HUDEP-2 (cell line): ENCODE results near the gene LEPROT.
"Not testable (repeated sequence)": the region's sequence is repeated elsewhere in the genome, so short reads cannot be mapped to it uniquely, and the experiment has no call there.

Source experiments
- DNase-seq, 76 experiments: peaks; one replicate each; lab custom pipeline; 2025; ENCODE audit not compliant: unreplicated experiment in 76 of 76; lab: John Stamatoyannopoulos, UW

LEPROT gene, protein sequence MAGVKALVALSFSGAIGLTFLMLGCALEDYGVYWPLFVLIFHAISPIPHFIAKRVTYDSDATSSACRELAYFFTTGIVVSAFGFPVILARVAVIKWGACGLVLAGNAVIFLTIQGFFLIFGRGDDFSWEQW

DNA sequence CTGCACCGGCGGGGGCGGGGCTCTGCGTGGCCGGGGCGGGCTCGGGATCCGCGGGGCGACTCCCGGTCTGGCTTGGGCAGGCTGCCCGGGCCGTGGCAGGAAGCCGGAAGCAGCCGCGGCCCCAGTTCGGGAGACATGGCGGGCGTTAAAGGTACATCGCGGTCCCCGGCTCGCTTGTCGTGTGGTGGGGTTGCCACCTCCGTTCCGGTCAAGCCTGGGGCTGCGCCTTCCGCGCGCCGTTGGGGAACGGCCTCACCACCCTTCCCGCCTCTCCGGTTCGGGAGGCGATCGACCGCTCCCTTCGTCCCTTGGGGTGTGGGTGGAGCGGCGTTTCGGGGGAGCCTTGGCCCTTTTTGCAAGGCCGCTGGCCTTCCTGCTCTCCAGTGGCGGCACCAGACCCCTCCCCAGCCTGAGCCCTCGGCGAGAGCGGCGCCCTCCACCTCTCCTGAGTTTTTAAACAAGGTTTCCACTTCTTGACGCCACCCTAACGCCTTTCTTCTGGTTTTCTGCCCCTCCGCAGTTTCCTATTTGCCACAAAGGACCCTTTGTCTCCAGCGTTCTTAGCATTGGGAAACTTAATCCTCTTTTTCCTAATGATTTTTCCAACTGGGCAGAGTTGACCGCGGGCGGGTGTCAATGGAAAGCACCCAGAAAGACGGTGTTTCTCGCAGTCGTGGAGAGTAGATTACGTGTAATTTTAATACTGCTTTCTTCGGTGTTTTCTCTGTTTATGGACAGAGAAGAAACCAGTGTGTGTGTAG lies at the start of gene LEPROT, which contains the start of gene LEPR:
TSS of gene LEPROT (plus strand) at position 79 of the 761 bp plus-strand sequence. CDS start at position 136, 57 bp downstream.
TSS of gene LEPR (plus strand) at position 79 of the 761 bp plus-strand sequence. CDS start 144,898 bp downstream, outside the sequence.
- peak in 15 of 76 experiments; percentile 19 to 98 (median 78) for DNase-seq

DNA sequence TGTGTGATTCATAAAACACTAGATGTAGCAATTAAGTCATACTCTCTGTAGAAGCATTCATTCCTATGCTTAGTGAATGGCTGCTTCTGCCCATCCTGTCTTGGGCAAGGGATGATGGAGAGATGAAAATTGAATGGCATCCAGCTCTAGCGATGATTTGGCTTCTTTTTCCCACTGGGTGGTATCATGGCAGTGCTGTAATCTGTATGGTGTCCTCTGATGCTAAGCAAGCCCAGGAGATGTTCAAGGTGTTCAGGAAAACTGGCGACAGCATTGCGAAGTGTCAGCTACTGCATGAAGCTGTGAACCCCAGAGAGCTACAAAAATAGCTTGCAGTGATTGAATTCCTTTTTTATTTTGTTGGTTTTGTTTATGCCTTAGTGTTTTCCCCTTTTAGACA lies 48.9 kb upstream of the LEPROT start:
- DNase-seq, result no peak

DNA sequence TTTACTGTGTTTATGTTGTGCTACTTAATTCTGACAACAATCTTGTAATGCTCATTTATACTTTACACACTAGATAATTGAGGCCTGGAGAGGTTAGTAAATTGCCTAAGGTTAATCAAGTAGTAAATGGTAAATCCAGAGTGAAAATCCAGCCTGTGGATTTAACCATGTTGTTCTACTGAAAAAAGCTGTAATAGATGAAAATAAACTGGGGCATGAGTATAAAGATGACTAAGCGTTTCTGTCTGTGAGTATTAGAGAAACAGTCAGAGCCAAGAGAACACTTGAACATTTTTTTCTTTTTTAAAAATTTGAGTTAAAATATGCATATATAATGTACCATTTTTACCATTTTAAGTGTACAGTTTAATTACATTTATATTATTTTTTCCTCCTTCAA lies 47.9 kb upstream of the LEPROT start:
- peak in 1 of 76 experiments; percentile 9 for DNase-seq

DNA sequence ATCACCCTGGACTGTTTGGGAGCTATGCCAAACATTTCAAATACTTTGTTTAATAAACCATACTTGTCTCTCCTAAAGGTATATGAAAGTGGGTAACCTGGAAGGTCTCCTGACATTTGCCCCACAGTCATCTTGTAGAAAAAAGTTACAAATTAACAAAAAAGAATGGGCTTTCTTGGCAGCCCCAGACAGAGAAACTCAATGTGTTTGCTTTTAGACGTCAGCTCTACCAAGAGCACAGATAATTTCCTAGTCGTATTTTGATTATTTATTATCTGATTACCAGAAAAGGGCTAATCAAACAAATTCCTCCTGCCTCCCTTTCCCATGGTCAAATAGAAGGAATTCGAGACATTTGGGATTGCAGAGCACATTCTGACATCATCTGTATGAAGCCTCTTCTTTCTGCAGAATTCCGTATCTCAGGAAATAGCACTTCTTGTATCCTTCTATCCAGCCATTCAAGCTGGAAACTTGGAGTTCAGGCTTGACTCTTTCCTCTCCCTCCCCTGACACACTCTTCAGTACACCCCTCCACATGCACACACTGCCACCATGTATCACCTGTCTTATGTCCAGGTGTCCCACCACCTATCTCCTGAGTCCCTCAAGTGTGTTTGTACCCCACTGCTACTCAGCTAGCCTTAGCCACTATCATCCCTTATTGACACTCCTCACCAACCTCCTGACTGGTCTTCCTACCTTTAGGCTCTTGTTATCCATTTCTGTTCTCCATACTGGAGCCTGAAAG lies 42.8 kb upstream of the LEPROT start:
- DNase-seq, result peak in 3 of 76 experiments; percentile 4 to 17 (median 11)

DNA sequence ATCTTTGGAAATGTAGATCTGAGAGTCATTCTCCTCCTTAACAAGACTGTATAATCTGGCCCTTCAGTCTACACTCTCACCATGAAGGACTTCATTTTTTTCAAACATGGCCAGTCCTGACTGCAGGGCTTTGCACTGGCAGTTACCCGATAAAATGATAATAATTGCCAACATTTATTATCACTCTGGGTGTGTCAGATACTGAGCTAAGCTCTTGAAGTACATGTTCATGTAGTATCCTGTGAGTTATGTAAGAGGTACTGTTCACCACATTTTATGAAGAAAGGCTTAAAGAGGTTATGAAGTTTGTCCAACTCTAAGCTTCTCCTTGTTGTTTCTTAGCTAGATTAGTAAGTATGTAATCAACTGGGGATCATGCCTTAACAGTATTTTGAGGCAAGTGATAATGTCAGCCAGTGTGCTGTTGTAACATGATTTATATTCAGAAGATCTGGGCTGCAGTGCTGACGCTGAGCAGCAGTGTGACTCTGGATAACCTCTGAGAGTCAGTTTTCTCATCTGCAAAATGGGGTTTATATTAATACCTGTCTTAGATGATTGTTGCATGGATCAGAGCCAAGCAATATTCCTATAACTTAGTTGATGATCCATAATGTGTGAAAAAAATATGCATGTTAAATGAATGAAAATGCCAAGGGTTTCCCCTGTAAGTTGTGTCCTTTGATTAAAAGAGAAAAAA lies 42.1 kb upstream of the LEPROT start:
- DNase-seq, result peak in 36 of 76 experiments; percentile 3 to 78 (median 34)

DNA sequence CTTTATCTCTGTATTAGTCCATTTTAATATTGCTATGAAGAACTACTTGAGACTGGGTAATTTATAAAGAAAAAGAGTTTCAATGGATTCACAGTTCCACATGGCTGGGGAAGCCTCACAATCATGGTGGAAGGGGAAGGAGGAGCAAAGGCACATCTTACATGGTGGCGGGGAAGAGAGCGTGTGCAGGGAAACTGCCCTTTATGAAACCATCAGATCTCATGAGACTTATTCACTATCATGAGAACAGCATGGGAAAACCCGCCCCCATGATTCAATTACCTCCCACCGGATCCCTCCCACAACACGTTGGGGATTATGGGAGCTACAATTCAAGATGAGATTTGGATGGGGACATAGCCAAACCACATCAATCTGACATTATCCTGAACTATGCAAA lies 36.0 kb upstream of the LEPROT start:
- not testable (repeated sequence) for DNase-seq

DNA sequence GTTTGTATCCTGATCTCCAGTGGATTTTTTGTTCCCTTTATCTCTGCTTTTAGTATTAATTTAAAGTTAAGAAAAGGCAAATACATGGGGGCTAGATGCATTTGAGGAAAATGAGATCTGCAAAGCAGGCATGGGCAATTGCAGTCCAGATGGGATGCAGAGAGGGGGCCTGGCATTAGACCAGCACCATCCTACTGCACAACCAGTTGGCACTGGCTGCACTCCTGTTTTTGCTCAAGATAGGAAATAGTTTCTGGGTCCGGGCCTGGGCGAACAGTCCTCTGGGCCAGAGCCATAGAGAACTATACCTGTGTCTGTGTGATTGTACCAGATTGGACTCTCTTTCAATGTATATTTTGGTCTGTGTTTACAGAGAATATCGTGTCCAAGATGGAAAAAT lies 34.0 kb upstream of the LEPROT start:
- DNase-seq, result no peak

DNA sequence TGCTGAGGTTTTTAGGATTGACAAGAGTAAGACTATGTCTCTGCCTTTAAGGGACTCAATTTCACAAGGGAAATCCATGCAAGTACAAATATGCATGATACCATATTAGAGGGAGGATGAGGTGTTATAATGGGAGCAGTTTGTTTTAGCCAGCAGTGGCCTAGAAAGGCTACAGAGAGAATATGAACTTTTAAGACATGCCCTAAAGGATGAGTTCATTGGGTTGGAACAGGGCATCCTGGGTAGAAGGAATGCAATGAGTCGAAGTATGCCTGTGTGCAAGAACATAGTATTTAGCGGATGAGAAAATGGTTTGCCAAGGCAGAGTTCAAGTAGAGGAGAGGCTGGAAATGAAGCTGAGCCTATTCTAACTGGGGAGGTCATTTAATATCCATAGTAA lies 32.6 kb upstream of the LEPROT start:
- DNase-seq, result no peak

DNA sequence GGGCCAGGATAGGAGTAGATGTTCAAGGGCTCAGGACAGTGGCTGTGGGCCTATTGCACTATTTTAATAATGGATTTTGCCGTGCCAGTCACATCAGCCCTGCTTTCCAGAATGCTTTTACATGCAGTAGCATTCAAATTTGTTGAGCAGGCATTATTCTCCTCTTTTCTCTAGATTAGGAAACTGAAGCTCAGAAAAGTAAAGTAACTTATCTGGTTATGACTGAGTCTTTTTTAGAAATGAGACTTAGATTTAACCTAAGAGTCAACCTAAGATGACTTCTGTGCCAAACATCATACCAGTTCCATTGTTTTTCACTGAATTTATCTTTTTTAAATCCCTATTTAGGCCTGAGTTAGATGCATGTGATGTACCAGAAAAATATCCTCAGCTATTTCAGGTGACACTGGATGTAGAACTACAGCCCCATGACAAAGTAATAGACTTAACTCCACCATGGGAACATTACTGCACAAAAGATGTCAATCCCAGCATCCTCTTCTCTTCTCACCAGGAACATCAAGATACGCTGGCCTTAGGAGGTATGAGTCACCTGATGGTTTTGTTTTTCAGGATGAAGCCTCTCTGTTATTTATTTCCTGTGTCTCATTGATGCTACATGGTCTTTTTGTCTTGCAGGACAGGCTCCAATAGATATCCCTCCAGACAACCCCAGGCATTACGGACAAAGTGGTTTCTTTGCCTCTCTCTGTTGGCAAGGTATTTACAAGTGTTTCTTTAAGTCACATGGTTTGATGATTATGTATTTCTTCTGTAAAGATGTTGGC lies 31.4 kb upstream of the LEPROT start:
- DNase-seq, result no peak

DNA sequence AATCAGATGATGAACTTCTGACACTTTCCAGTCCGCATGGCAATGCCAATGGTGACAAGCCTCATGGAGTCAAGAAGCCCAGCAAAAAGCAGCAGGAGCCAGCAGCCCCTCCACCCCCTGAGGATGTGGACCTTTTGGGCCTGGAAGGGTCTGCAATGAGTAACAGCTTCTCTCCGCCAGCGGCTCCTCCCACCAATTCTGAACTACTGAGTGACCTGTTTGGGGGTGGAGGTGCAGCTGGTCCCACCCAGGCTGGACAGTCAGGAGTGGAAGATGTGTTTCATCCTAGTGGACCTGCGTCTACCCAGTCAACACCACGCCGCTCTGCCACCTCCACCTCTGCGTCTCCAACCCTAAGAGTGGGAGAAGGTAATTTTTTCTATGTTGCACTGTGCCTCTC lies 28.0 kb upstream of the LEPROT start:
- no peak for DNase-seq

DNA sequence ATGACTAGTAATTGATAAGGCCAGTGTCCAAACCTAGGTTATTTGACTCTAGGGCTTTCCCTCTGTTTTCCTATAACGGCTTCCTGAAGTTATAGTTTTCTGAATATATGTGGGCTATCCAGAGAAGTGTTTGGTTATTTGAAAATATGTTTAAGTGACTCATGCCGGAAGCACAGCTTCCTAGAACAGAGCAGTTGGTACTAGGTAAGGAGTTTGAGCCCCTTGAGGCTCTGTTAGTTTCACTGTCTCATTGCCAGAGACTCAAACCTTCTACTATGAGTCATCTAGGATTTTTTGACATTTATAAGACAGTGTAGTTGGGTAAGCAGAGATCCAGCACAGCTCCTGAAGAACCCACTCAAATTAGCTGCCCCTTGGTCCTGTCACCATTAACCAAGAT lies 27.1 kb upstream of the LEPROT start:
- no peak for DNase-seq

DNA sequence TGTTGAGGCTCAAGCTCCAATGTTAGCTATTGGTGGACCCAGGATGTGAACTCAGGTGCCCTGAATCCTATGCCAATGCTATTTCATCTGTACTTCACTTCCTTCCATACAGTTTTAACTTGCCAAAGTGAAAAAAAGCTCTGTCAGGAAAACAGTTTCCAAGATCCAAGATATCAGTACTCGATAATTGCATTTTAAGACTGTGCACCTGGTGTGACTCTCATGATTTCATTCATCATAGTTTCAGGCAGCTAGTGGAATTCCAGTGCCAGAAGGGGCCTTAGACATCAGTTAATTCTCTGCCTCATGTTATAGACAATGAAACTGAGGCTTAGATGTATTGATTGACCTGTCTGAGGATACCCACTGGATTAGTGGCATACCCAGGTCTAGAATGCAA lies 26.5 kb upstream of the LEPROT start:
- no peak for DNase-seq

DNA sequence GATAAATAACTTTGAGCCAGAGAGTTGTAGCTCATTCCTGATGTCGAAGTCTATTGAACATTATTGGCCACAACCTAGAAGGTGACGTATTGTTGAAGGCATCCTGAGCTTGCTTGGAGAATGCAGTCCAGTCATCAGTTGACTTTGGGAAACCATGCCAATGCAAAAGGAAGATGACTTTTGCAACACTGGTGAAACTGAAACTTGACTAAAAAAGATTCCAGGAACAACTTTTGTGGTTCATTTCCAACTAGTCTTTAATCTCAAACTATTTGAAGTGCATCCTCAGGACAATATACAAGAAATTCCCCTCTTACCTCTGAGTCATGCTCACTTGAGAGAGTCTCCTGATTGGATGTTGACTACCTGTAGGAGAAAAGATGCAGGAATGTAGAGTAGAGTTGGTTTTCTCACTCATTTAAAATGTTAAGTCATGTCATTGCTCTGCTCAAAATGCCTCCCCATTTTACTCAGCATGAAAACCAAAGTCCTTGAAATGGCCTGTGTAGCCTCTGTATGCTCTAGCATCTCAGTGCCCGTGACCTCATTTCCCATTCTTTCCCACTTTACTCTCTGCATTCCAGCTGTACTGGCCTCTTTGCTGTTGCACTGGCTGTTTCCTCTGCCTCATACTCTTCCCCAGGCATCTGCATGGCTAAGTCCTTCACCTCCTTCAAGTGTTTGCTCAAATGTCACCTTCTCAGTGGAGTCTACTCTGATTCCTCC lies 24.4 kb upstream of the LEPROT start:
- no peak for DNase-seq

DNA sequence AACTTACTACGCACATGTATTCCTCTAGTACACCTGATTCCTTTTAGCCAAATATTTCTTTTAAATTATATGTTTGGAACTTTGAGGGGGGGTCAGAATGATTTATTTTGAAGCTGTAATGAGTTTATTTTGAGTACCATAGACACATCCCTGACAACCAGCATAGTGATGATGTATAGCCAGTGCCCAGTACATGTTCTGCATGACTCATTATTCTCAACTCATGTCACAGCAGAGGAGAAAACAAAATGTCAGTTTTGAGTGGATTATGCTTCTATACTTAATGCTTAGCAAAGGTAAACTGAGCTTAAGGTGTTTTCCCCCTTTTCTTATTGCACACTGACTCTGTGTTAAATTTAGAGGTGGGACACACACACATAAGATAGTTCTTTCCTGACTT lies 22.4 kb upstream of the LEPROT start:
- DNase-seq, result no peak

DNA sequence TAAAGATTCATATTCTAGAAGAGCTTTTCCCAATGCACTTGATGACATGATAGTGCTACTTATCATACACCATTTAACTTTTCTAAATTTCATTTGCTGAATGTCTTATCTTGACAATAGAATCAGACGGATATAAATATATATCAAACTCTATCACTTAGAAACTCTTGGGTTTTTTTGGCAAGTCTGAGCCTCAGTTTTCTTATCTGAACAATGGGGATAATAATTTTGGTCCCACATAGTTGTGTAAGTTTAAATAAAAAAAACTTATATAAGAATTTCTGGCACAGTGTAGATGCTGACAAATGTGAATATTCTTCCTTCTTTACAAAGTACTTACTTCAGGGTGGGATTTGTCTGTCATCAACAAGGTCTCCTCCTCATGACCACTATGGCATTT lies 21.5 kb upstream of the LEPROT start:
- no peak for DNase-seq

DNA sequence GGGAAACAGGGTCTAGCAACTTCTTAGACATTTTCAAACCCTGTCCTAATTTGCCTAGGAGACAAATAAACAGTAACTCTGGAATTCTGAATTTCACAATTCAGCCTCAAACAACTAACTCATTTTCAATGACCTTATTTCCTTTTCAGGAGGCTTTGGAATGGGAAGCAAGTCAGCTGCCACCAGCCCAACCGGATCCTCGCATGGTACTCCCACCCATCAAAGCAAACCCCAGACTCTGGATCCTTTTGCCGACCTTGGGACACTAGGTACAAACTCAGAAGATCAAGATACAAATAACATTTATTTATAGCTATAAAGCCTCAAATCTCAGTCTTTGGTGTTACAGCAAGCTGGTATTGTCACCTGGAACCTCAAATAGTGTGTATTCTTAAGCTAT lies 18.9 kb upstream of the LEPROT start:
- DNase-seq, result no peak

DNA sequence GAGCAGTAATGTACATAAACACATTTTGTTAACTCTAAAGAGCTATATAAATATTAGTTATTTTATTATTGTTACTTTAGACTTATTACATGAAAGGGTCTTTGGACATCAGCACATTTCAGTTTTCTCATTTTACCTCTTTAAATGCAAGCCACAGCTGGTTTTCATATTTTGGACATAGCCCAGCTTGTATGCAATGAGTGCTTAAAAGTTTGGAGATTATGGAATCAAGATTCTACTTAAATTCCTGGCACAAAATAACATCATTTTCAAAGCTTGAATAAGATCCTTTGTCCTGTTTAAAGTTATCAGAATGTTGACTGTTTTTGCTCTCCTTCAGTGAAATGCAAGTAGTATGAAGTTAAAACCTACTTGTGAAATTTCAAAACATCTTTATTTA lies 15.5 kb upstream of the LEPROT start:
- DNase-seq, result no peak

DNA sequence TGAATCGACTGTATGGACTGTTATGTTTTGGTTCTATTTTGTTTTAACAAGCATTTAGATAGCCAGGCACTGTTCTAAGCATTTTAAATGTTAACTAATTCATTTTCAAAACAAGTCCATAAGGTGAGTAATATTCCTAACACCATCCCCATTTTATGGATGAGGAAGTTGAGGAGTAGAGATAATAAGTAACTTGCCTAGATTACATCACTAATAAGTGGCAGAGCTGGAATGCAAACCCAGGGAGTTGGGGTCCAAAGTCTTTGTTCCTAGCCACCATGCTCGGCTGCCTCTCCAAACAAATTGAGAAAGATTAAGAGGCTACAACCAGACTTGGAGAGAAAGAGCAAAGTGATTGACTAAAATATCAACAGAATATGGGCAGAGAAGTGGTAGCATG lies 12.6 kb upstream of the LEPROT start:
- DNase-seq, result no peak

DNA sequence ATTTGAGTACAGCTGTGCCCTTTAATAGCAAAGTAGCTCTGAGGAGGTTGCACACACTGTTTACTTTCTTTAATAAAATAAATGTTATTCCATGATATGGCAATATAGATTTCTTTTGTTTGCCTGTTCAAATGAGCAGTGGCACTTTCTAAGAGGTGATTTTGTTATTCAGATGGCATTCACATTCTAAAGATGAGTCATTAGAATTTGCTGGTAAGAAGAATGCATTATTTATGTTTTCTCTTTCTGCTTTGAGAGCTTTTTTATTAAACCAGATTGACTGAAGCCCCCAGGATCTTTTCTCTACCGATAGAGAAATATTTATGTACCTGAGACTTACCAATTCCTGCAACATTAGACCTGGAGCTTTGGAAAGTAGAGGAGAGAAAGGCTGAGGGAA lies 11.2 kb upstream of the LEPROT start:
- no peak for DNase-seq
